ENCODE measurements around the gene CYP1A2.
A peak's percentile ranks its signal among the peaks of the same experiment; 100 is the strongest.
"Not testable (repeated sequence)": the region's sequence is repeated elsewhere in the genome, so short reads cannot be mapped to it uniquely, and the experiment has no call there.

The CYP1A2 gene

DNA sequence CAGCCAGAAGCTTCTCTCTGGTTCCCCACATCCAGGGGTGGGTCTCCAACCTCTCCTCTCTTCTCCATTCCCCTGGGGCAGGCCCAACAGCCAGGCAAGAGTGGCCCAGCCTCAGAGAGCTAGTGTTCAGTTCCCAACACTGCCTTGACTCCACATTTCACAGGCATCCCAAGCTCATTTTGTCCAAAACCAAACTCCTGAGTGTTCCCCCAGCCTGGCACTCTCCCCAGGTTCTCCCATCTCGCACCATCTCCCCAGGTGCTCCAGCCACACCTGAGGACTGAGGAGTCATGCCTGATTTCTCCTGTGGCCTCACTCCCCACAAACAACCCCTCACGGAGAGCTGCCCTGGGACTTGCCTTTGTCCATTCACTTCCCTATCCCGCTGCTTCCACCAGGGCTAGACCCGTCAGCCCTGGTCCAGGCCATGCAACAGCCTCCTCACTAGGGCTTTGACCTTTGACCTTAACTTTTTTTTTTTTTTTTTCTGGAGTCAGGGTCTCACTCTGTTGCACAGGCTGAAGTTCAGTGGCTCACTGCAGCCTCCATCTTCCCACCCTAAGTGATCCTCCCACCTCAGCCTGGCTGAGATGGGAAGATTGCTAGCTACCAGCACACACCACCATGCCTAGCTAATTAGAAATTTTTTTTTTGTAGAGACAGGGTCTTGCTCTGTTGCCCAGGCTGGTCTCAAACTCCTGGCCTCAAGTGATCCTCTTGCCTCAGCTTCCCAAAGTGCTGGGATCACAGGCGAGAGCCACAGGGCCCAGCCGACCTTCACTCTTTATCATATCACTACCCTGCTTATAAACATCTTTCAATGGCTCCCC is 29.3 kb downstream of the CYP1A2 start:
- DNase-seq = no peak

DNA sequence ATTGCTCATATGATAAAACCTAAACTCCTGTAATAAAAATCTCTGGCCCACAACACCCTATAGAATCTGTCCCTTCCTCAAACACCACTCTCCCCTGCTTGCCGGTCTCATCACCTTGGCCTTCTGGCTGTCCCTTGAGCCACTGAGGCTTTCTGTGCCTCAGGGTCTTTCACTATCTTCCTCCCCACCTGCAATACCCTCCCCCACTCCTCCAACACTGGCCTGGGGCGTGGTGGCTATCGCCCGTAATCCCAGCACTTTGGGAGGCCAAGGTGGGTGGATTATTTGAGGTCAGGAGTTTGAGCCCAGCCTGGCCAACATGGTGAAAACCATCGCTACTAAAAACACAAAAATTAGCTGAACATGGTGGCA is 29.9 kb downstream of the CYP1A2 start:
- DNase-seq = no peak

GRCh38 chr15:74779162-74779648 is 30.6 kb downstream of the CYP1A2 start:
- DNase-seq = no peak

DNA sequence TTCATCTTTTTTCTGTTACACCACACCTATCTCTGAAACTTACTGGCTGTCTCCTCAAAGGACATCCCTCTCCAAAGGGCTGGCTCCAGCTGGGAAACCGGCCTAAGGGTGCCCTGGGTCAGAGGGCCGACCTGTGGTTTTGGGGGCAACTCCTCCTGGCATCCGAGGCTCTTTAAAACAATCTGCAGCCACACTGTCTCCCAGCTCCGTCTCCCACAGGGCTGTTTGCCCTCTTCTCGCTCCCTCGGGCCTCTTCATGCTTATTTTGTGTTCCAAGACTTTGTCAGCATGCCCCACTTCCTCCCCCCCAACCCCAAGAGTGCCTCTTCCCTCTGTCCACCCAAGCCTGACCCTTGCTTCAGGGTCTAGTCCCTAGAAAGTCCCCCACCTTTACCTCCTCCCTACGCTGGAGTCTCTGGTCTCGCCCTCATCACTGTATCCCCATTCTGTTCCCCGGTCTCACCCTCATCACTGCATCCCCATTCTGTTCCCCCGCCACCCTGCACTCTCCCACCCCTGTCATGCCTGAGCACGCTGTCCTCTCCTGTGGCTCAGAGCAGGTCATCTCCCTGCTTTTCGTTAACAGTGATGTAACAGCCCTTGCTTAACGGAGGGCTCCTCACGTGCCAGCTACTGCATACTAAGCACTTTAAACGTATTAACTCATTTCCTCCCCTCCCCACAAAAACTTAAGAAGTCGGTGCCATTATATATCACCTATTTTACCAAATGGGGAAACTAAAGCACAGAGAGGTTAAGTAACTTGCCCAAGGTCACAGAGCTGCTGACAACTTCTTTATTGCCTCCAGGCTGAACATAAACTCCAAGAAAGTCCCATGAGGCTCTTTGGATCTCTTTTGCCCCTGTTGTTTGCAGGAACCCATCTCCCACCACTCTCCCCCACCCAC is 32.1 kb downstream of the CYP1A2 start:
- peak; percentile 53 for DNase-seq

DNA sequence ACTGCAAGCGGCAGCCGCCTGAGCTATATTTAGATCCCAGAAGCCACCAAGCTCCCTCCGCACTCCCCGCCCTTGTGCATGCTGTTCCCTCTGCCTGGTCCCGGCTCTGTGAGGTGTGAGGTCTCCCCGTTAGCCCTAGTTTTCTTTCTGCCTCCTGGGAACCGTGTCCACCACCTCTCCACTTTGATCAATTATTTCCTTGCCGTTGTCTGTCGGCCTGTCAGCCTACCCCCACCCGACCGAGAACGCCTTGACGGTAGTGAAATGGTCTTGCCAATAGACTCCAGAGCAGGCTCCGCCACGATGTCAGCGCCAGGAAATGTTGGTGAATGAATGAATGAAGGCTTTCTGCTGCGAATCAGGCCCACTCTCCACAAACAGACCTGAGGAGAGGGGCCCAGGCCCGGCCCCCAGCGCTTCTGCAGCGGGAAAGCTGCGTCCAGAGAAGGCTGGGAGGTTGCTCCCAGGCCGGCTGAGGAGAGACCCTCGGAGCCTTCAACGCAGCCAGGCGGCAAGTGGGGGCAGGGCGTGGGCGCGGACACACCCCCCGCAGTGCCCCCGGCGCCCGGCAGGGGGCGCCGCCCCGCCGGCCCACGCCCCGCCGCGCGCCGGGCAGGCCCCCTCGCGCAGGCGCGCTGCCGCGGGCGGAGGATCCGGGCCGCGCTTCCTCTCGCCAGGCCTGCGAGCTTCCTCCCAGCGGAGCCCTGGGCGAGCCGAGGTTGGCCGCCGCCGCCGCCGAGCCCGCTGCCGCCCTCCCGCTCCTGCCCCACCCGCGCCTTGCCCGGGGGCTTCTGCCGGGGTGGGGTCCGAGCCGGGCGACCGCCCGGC is 33.0 kb downstream of the CYP1A2 start, which contains the start of gene CSK:
TSS of gene CSK (plus strand) at position 650 of the 828 bp plus-strand sequence. CDS start 16,218 bp downstream, outside the sequence.
- peak; percentile 78 for DNase-seq

DNA sequence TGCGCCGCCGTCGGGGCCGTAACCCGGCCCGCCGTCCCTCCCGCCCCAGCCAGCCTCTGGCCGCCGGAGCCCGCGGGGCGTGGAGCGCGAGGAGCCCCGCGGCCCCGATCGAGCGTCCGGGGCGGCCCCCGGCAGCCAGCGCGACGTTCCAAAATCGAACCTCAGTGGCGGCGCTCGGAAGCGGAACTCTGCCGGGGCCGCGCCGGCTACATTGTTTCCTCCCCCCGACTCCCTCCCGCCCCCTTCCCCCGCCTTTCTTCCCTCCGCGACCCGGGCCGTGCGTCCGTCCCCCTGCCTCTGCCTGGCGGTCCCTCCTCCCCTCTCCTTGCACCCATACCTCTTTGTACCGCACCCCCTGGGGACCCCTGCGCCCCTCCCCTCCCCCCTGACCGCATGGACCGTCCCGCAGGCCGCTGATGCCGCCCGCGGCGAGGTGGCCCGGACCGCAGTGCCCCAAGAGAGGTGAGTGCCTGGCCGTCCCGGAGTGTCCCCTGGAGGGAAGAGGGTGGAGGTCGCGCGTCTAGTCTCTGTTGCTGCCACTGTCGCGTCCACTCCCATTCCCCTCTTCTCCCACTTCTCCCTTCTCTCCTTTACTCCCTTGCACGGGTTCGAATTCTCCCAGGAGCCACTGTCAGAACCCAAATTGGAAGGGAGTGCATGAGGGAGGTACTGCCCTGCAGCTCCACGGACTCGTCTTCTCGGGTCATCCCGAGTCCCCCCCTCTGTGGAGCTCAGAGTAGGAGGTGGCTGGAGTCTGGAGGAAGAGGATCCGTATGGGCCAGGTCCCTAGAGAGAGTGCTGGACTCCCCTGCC is 33.8 kb downstream of the CYP1A2 start:
- peak; percentile 66 for DNase-seq

DNA sequence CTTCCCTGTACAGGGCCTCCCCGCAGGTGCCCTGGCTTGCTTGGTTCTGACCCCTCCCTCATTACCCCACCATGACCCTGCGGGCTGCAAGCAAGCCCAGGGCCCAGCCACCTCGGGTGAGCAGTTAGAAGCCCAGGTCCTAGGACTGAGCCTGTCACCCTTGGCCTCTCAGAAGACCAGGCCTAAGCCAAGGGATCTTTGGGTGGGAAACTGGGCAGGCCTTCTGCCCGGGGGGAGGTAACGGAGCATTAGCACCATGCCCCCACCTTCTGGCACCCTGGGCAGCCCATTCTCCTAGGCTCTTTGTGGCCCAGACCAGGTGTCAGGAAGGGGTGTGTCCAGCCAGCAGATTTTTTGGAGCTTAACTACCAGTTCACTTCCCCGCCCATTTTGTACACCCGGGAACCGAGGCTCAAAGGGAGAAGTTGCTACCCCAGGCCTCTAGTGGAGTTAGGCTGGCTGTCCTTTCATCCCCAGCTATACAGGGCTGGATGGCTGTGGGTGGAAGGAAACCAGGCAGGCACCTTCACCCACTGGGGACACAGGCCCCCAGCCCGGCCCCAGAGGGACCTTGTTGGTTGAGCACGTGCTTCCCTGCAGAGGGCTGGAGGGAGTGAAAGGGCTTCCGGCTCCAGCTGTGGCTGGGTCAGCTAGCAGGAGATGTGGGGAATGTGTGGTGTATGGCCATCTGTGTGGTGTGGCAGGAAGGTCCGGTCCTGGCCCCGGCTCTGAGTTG is 34.6 kb downstream of the CYP1A2 start:
- no peak for DNase-seq

DNA sequence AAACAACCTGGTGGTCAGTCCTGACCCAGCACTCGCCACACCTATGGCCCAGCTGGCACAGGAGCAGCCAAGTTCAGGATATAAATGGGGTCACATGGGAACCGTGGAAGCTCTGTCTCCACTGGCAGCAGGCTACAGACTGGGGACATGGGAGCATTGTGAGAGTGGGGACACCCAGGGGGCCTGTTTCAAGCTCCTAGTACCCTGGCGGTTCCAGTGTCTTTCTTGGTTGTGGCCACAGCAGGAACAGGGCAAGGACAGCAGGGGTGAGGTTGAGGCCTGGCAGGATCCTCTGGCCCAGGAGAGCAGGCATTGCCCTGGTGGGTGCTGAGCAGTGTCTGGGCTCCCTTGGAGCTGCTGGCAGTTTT is 35.1 kb downstream of the CYP1A2 start:
- DNase-seq = no peak

GRCh38 chr15:74784426-74785193 is 36.0 kb downstream of the CYP1A2 start:
- DNase-seq = no peak

DNA sequence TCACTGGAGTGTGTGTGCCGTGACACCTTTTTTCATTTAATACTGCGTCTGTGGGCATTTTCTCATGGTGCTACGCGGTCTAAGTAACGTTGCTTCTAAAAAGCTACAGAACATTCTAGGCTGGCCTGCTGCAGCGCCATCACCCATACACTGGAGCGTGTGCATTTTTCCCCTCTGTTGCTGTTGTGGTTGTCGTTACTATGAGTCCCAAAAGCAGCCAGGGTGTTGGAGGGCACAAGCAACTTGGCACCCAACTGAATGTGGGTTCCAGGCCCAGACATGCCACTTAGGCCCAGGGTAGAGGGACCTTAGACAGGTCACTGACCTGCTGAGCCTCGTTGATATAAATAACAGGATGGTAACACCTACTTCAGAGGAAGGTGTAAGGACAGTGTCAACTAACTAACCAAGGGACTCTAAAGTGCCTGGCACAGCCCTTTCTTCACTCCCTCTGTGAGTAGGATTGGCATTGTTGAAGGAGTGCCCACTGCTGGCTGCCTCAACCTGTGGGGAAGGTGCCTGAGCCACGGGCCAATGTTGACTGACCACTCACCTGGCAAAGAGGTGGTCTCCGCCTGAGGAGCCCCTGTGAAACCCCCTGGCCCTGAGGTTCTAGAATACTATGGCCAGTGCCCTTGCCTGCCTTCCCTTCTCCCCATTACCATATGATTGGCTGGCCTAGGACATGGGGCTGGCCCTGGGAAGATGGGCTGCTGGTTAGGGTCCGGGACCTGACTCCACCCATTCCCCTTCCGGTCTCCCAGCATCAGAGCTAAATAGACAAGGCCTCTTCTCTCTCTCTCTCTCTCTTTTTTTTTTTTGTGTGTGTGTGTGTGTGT is 36.8 kb downstream of the CYP1A2 start:
- no peak for DNase-seq

DNA sequence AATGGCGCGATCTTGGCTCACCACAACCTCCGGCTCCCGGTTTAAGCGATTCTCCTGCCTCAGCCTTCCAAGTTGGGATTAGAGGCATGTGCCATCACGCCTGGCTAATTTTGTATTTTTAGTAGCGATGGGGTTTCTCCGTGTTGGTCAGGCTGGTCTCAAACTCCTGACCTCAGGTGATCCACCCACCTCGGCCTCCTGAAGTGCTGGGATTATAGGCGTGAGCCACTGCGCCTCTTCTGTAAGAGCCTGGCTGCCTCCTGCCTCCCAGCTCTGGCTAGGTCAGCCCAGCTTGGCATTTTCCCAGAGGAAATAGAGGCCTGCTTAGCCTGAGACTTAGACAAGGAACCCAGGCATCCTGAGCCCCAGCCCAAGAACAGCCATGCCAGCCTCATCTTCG is 37.4 kb downstream of the CYP1A2 start:
- not testable (repeated sequence) for DNase-seq

- no peak for DNase-seq
Measured at GRCh38 chr15:74786551-74787165, 38.0 kb downstream of the CYP1A2 start.

GRCh38 chr15:74787251-74788041 is 38.8 kb downstream of the CYP1A2 start:
- peak; percentile 92 for DNase-seq

- DNase-seq = no peak
Measured at GRCh38 chr15:74788042-74788682, 39.5 kb downstream of the CYP1A2 start.

GRCh38 chr15:74788683-74789151 is 40.1 kb downstream of the CYP1A2 start:
- peak; percentile 47 for DNase-seq

DNA sequence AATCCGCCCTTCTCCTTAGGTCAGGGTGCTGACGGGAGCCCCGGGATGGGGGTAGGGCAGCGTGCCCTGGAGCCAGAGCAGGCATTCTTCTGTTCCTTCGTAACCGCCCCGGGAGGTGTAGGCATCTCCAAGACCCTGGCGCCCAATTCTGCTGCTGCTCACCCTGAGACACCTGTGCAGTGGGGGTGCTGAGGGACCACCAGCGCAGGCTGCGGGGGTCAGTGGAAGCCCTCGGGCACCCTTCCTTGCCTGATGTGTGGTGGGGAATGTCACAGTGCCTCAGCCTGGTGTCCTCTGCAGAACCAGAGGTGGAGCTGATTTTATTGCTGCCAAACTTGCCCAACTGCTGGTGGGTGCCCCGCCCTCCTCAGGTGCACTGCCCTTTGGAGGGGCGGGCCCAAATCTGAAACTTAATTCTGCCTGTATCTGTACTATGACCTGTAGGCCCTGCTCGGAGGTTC is 40.6 kb downstream of the CYP1A2 start:
- DNase-seq = no peak

- DNase-seq = no peak
Measured at GRCh38 chr15:74789741-74790079, 41.1 kb downstream of the CYP1A2 start.
